DND-41 (cell line): ENCODE measurements around the gene OSCP1.

Source experiments
- CTCF ChIP-seq: IDR thresholded peaks from 2 replicates; pipeline ENCODE4 v1.5.1; 2012; ENCODE audit warnings: borderline replicate concordance, low read length, moderate library complexity, mild to moderate bottlenecking; ENCODE audit not compliant: poor library complexity, severe bottlenecking; ENCODE audit errors: extremely low read depth
- EZH2 ChIP-seq: IDR thresholded peaks from 3 replicates; pipeline ENCODE4 v1.6.1; 2012; ENCODE audit warnings: borderline replicate concordance, low read depth, mild to moderate bottlenecking, moderate library complexity, low read length, inconsistent platforms; ENCODE audit not compliant: severe bottlenecking

DNA sequence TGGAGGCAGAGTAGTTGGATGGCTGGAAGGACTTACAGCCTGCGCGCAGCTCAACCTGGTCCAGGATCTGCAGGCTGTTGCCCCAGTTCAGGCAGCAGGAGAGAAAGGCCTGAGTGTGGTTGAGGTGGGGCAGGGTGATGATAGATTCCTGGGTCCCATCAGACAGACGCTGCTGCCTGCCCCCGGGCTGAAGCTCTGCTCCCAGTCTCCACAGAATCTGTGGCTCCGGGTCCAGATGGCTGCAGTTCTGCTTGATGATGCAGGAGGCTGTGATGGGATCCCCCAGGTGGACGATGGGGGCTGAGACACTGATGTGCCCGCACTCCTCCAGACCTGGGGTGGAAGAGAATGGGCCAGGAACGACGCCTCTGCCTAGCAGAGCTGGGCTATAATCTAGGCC, 25.1 kb upstream of the OSCP1 start:
- TF ChIP-seq CTCF (no peak), EZH2 (no peak)
